Activated naive CD4-positive, alpha-beta T cell treated with anti-CD3 and anti-CD28 coated beads, Interleukin-2, amount 50 U/mL, for 72 hours (primary cell): ENCODE measurements around the gene AEBP1. TPM values are rescaled to one million over a fixed set of nuclear protein-coding genes. Genes with fewer than 3 reads are reported as not detected.

Source experiments
- ATAC-seq, 2 donors: fragments of 150-1000 bp; cut with Tn5 transposase; 2 replicates each; pipeline ENCODE4 v1.10.0; 2021; ENCODE audit warnings: mild to moderate bottlenecking in 2 of 2, moderate library complexity in 2 of 2
- DNase-seq, 2 donors: peaks; one replicate each; pipeline ENCODE4 v3.0.0; 2021 to 2022; ENCODE audit warnings: low spot score in 2 of 2
- H3K27ac Mint-ChIP-seq, 2 donors: one replicate each; pipeline ENCODE4 v1.8.0; 2022; ENCODE audit warnings: mild to moderate bottlenecking in 2 of 2, mixed read lengths in 2 of 2
- H3K36me3 Mint-ChIP-seq, 2 donors: one replicate each; pipeline ENCODE4 v1.8.0; 2022; ENCODE audit warnings: mixed read lengths in 2 of 2
- H3K9me3 Mint-ChIP-seq, 2 donors: one replicate each; pipeline ENCODE4 v1.8.0; 2022; ENCODE audit warnings: mixed read lengths in 2 of 2
- total RNA-seq, 2 donors: library from RNA; stranded (reverse); gene quantifications; one replicate each; pipeline ENCODE4 v1.2.3, GENCODE V29; 2022

The AEBP1 gene
- total RNA-seq, 2 donors from 2014 or later, result 14.6 to 26.9 TPM

DNA sequence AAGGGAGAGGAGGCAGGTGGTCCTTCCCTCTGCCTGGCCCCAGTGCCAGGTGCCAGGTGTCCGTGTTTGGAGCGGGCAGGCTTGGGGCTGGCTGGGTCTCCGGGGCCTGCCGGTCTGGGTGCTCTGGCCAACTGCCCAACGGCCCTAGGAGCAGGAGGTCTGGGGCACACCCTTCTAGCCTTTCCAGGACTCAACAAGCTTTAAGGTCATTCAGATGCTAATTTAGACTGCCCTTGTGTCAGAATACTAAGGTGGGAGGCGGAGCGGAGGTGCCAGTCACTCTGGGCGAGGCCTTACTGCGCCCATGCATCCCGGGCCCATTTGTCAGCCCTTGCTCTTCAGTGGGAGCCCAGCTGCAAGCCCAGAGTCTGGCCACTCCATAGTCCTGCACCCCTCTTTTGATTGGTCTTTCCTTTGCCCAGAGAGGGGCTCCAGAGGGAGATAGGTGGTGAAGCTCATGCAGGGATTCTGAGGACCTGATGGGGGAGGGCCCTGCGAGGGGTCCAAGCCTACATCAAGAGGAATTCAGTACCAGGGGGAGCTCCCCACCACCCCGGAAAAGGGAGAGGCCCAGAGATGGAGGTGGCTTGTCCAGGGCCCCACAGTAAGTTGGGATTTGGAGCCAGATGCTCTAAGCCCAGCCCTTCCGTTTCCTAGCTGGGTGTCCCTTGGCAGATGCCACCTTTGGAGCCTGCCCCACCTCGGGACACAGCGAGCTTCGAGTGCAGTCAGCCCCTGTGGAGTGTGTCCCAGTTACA, 40.1 kb upstream of the AEBP1 start:
- DNase-seq, result peak in 1 of 2 donors; percentile 52
- Mint-ChIP-seq H3K27ac (peak overlapping the region in 1 of 2 donors; percentile 48), H3K36me3 (peaks cover 0 to 4% of the 10 kb centered on the region in 2 donors), H3K9me3 (no peaks in the 10 kb centered on the region)
- ATAC-seq, result no peak

DNA sequence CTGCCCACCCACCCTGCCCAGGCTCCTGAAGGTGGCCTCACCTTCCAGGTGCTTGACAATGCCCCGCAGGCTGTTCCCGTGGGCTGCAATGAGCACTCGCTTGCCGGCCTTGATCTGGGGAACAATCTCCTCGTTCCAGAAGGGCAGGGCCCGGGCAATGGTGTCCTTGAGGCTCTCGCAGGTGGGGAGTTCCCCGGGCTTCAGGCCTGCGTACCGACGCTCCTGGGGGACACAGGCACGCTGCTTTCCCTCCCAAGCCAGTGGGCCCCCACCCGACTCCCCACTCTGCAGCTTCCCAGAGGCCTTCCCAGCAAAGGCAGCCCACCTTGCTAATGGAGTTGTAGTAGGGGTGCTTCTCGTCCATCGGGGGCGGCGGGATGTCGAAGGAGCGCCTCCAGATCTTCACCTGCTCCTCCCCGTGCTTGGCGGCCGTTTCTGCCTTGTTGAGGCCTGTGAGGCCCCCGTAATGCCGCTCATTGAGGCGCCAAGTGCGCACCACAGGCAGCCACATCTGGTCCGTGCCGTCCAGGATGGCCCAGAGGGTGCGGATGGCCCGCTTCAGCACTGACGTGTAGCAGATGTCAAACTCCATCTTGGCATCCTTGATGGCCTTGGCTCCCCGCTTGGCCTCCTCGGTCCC, 39.2 kb upstream of the AEBP1 start:
- Mint-ChIP-seq H3K36me3 (peaks cover 0 to 2% of the 10 kb centered on the region in 2 donors), H3K27ac (peak overlapping the region in 1 of 2 donors; percentile 15), H3K9me3 (no peaks in the 10 kb centered on the region)
- DNase-seq (peak in 1 of 2 donors; percentile 53), ATAC-seq (no peak)

DNA sequence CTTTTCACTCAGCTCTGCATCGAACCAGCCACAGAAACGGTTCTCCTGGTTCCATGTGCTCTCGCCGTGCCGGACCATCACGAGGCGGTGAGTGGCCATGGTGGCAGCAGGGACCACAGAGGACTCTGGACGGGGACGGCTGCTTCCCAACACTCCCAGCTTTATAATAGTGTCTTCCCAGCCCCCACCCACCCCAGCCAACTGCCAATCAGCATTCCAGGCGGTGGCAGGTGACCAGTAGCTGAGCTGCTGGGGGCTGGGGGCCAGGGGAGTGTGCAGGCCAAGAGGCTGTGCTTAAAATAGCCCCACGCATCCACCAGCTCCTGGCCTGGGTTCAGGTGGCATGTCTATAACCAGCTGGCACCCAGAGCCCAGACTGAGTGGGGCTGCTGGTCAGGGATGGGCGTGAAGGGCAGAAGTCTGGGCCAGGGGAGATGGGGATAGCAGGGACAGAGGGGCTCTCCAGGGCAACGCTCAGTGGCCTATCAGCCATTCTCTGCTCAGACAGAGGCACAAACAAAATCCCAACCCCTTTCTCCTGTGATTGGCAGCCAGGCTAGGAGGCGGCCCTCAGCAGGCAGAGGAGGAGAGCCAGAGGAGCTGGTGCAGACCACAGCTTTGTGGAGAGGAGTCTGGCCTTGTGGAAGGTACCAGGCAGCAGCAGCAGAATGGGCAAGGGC, 38.6 kb upstream of the AEBP1 start, which contains the start of gene PGAM2:
TSS of gene PGAM2 (minus strand) at position 137 of the 680 bp plus-strand sequence. CDS start at position 99, 38 bp downstream.
- peak; percentile 14 to 19 for ATAC-seq
- peak within 1 kb of the TSS; percentile 15 to 36 for H3K27ac Mint-ChIP-seq
- H3K36me3 Mint-ChIP-seq, result no peaks in the 10 kb centered on the region
- peak in 1 of 2 donors; percentile 53 for DNase-seq
- no peaks in the 10 kb centered on the region for H3K9me3 Mint-ChIP-seq

GRCh38 chr7:44066111-44066460, 38.1 kb upstream of the AEBP1 start:
- ATAC-seq (peak in 1 of 2 donors; percentile 2), DNase-seq (no peak)
- Mint-ChIP-seq H3K27ac (peak overlapping the region in 1 of 2 donors; percentile 15), H3K36me3 (no peaks in the 10 kb centered on the region), H3K9me3 (no peaks in the 10 kb centered on the region)

GRCh38 chr7:44066494-44067063, 37.6 kb upstream of the AEBP1 start:
- no peaks in the 10 kb centered on the region for H3K36me3 Mint-ChIP-seq
- H3K27ac Mint-ChIP-seq, result peak overlapping the region; percentile 31 to 90
- ATAC-seq (peak in 1 of 2 donors; percentile 3), DNase-seq (peak in 1 of 2 donors; percentile 52)
- no peaks in the 10 kb centered on the region for H3K9me3 Mint-ChIP-seq

DNA sequence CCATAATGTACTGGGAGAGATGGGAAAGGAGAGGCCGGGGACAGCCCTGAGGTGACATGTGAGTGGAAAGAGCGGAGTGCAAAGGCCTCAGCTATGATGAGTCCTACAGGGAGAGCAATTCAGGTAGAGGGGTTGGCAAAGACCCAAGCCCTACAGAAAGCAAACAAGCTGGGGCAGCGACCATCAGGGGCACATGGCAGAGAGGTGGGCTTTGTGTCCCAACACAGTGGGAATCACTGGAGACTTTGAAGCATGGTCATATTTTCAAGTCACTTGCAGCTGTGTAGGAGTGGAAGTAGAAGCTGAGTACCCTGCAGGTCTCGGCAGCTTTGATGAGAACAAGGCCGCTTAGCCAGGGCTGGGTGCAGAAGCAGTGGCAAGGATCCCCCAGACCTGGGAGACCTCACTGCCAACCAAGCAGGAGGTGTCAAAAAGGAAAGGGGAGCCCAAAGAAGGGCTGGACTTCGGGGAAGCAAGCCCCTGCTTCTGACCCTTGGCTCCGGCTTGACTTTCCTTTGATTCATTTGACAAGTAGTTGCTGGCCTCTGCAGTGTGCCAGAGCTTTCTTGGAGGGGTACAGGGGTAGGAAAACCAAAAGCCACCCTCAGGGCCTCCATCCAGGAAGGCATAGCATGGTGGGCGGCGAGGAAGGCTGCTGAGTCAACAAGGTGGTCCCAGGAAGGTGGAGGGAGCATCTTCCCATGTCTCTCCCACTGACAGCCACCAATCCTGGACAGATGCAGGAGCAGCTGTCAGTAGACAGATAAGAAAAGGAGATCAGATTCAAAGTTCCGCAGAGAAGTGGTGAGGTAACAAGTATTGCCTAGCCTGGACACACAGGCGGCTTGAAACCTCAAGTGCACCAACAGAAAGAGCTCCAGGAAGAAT, 36.8 kb upstream of the AEBP1 start:
- no peaks in the 10 kb centered on the region for H3K9me3 Mint-ChIP-seq
- no peak for DNase-seq
- ATAC-seq, result peak; percentile 1 to 15
- H3K36me3 Mint-ChIP-seq, result no peaks in the 10 kb centered on the region
- peak overlapping the region; percentile 31 to 90 for H3K27ac Mint-ChIP-seq

DNA sequence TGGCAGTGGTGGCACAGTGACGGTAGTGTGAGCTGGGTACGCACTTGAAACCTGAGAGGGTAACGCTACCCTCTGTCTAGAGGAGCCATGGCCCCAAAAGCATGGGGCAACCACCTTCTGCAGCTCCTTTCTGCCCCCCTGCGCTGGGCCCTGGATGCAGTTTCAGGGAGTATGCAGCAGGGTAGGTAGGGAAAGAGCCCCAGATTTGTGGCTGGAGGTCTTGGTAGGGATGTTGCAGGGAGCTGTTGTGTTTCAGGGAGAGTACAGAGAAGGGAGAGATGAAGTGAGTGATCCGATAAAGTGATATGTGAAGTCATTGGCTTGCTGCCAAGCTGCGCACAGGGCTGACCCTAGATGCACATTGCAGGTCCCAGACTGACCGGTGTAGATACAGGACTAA, 36.1 kb upstream of the AEBP1 start:
- Mint-ChIP-seq H3K27ac (peak overlapping the region in 1 of 2 donors; percentile 26), H3K36me3 (no peaks in the 10 kb centered on the region), H3K9me3 (no peaks in the 10 kb centered on the region)
- ATAC-seq, result no peak
- DNase-seq, result no peak

GRCh38 chr7:44071726-44072363, 32.3 kb upstream of the AEBP1 start:
- Mint-ChIP-seq H3K36me3 (no peaks in the 10 kb centered on the region), H3K9me3 (no peaks in the 10 kb centered on the region), H3K27ac (no peak overlapping the region)
- DNase-seq (no peak), ATAC-seq (no peak)

DNA sequence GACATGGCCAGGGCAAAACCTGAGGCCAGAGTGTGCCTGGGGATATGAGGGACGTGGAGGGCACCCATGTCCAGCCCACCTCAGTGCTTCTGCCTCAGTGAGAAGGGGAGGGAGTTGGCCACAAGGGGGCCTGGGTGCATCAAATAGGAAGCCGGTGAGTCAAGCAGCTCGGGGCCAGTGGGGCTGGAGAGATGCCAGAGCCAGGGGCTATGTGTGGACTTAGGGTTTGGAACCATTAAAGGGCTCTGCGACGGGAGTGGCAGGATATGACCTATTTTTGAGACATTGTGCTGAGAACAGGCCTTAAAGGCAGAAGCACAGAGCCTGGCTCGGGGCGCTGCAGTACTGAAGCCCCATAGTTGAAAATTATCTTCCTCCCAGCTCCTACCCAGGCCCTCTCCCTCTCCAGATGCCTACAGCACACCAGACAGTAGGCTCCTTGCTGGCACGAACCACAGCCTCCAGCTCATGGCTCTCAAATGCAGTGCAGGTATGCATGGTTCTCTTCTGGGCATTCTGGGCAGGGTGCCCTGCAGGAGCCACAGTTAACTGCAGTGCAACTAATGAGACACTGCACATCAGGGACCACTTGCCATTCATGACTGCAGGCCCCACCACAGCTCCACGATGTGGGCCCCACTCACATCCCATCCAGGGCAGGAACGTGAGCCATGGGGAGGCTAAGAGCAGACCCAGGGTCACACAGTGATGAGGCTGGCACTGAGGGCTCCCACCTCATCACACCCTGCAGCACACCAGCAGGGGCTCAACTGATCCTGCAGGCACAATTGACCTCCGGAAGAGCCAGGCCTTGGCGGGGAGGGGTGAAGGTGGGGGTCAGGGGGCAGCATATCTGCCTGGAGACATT, 31.5 kb upstream of the AEBP1 start:
- DNase-seq (peak in 1 of 2 donors; percentile 50), ATAC-seq (peak; percentile 38 to 63)
- H3K27ac Mint-ChIP-seq, result peak overlapping the region in 1 of 2 donors; percentile 33
- peaks cover 2% of the 10 kb centered on the region in 2 donors for H3K36me3 Mint-ChIP-seq
- no peaks in the 10 kb centered on the region for H3K9me3 Mint-ChIP-seq

DNA sequence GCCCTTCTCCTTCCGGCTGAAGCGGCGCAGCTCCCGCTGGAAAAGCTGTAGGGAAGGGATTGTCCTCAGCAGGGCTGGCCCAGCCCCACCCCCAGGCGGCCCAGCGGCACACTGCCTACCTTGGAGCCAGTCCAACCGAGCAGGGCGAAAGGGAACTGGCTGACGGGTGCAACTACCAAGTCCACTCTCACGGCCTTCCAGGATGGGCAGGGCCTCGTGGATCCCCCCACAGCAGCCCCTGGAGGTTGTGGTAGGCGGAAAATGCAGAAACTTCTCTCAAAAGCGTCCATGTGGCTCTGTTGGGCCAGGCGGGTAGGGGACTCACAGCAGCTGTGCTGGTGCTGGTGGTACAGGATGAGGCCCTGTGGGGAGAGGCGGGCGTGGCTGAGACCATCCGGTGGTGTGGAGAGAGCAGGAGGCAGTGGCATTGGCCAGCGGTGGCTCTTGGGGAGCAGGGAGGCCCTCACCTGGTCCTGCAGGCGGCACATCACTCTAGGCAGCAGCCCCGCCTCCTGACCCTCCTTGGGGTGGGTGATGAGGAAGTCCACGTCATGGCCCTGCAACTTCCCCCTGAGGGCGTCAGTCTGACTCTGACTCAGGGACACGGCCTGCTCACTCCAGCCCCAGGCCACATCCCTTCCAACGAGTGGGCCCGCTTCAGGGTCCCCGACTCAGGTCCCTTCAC, 30.3 kb upstream of the AEBP1 start:
- peak overlapping the region in 1 of 2 donors; percentile 46 for H3K27ac Mint-ChIP-seq
- H3K36me3 Mint-ChIP-seq, result peaks cover 7% of the 10 kb centered on the region in 2 donors
- DNase-seq (no peak), ATAC-seq (peak; percentile 74 to 85)
- no peaks in the 10 kb centered on the region for H3K9me3 Mint-ChIP-seq

GRCh38 chr7:44074349-44074695, 29.8 kb upstream of the AEBP1 start:
- Mint-ChIP-seq H3K9me3 (no peaks in the 10 kb centered on the region), H3K36me3 (peaks cover 7% of the 10 kb centered on the region in 2 donors), H3K27ac (peak overlapping the region in 1 of 2 donors; percentile 46)
- ATAC-seq, result peak in 1 of 2 donors; percentile 14
- DNase-seq, result no peak

- Mint-ChIP-seq H3K27ac (no peak overlapping the region), H3K36me3 (peaks cover 7% of the 10 kb centered on the region in 2 donors), H3K9me3 (no peaks in the 10 kb centered on the region)
- ATAC-seq (no peak), DNase-seq (no peak)
Observed at GRCh38 chr7:44075296-44076075, 28.7 kb upstream of the AEBP1 start.

- no peaks in the 10 kb centered on the region for H3K9me3 Mint-ChIP-seq
- DNase-seq (no peak), ATAC-seq (no peak)
- H3K36me3 Mint-ChIP-seq, result peaks cover 12 to 13% of the 10 kb centered on the region in 2 donors
- H3K27ac Mint-ChIP-seq, result no peak overlapping the region
Observed at GRCh38 chr7:44076101-44076895, 27.8 kb upstream of the AEBP1 start.
